DOHH2 (cell line): Measurements from ENCODE around the gene GBF1.

Source experiments
- EZH2phosphoT487 ChIP-seq: fragments of 200-600 bp; sonication (generic); IDR thresholded peaks from 2 replicates; pipeline ENCODE4 v1.6.1; 2017; ENCODE audit warnings: borderline replicate concordance, mild to moderate bottlenecking, antibody characterized with exemption, low read length, moderate library complexity, mixed read lengths
- TF ChIP-seq, protein P1 (sequence below): fragments of 200-600 bp; sonication (generic); IDR thresholded peaks from one replicate; pipeline ENCODE4 v1.5.1; 2014; ENCODE audit warnings: antibody characterized with exemption, mild to moderate bottlenecking, low read depth, low read length; ENCODE audit not compliant: poor library complexity, severe bottlenecking

DNA sequence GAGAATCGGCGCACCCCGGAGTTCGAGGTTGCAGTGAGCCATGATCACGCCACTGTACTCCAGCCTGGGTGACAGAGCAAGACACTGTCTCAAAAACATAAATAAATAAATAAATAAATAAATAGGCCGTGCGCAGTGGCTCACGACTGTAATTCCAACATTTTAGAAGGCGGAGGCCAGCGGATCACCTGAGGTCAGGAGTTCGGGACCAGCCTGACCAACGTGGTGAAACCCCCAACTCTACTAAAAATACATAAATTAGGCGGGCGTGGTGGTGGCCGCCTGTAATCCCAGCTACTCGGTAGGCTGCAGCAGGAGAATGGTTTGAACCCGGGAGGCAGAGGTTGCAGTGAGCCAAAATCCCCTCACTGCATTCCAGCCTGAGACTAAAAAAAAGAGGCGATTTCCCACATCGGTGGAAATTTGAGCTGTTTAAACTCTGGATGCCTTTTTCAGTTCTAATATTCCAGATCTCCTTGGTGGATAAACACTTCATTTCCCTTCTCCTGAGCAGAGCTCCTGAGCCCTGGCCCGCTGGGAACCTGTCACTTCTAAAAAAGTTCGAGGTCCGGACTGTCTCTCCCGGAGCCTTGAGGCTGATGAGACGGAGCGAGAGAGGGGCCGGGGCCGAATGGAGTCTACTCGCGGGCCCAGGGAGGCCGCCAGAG lies 148.2 kb downstream of the GBF1 start:
- TF ChIP-seq, protein P1, sequence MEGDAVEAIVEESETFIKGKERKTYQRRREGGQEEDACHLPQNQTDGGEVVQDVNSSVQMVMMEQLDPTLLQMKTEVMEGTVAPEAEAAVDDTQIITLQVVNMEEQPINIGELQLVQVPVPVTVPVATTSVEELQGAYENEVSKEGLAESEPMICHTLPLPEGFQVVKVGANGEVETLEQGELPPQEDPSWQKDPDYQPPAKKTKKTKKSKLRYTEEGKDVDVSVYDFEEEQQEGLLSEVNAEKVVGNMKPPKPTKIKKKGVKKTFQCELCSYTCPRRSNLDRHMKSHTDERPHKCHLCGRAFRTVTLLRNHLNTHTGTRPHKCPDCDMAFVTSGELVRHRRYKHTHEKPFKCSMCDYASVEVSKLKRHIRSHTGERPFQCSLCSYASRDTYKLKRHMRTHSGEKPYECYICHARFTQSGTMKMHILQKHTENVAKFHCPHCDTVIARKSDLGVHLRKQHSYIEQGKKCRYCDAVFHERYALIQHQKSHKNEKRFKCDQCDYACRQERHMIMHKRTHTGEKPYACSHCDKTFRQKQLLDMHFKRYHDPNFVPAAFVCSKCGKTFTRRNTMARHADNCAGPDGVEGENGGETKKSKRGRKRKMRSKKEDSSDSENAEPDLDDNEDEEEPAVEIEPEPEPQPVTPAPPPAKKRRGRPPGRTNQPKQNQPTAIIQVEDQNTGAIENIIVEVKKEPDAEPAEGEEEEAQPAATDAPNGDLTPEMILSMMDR: peak; percentile 87
- TF ChIP-seq EZH2phosphoT487: no peak
